ENCODE results near the gene FMNL1. TPM values are rescaled to one million over a fixed set of nuclear protein-coding genes. Genes with fewer than 3 reads are reported as not detected.

Gene FMNL1
- total RNA-seq, 2 donors from 2014 or later: 3.5 to 4.5 TPM

DNA sequence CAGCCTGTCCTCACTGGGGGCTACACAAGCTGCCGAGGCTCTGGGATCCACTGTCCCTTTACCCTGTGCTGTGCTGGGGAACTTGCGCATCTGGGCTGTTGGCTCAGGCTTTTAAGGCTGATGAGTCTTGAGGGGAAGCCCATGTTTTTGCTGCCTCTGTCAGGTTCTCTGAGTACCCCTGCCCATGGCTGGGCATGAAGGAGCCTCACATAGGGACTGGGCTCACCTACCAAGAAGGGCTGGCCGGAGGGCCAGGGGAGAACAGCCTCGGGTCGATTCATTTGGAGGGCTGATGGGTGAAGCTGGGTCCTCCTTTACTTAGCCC, 14.6 kb downstream of the FMNL1 start:
- H3K36me3 ChIP-seq (ENCODE audit: control insufficient read depth, insufficient read depth, low read length): no peaks in the 10 kb centered on the region
- Mint-ChIP-seq H3K4me3 (no peak overlapping the region), H3K4me1 (peaks cover 7% of the 10 kb centered on the region), H3K27me3 (ENCODE audit: insufficient read depth) (peaks cover 78% of the 10 kb centered on the region), H3K36me3 (ENCODE audit: low read depth) (no peaks in the 10 kb centered on the region), H3K9me3 (no peaks in the 10 kb centered on the region), H3K27ac (no peak overlapping the region)
- no peak for DNase-seq
- TF ChIP-seq, protein P1, sequence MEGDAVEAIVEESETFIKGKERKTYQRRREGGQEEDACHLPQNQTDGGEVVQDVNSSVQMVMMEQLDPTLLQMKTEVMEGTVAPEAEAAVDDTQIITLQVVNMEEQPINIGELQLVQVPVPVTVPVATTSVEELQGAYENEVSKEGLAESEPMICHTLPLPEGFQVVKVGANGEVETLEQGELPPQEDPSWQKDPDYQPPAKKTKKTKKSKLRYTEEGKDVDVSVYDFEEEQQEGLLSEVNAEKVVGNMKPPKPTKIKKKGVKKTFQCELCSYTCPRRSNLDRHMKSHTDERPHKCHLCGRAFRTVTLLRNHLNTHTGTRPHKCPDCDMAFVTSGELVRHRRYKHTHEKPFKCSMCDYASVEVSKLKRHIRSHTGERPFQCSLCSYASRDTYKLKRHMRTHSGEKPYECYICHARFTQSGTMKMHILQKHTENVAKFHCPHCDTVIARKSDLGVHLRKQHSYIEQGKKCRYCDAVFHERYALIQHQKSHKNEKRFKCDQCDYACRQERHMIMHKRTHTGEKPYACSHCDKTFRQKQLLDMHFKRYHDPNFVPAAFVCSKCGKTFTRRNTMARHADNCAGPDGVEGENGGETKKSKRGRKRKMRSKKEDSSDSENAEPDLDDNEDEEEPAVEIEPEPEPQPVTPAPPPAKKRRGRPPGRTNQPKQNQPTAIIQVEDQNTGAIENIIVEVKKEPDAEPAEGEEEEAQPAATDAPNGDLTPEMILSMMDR (conservative IDR thresholded peaks at IDR 0.05): no peak
- H3K27ac ChIP-seq (ENCODE audit: low read depth, low read length): no peak overlapping the region
- H3K4me3 ChIP-seq (ENCODE audit: low read length): no peak overlapping the region
- no peaks in the 10 kb centered on the region for H3K9me3 ChIP-seq (ENCODE audit: control insufficient read depth, low read length)
- no peaks in the 10 kb centered on the region for H3K4me1 ChIP-seq (ENCODE audit: control insufficient read depth, insufficient read depth, low read length)
- no peak overlapping the region for H3K9ac ChIP-seq (ENCODE audit: extremely low read depth, low read length, poor library complexity, severe bottlenecking)
- WGBS, 2 experiments (ENCODE audit: insufficient coverage in 1 of 2, insufficient read length in 1 of 2): 80 to 85% methylated on average over 4 to 5 of the region's 5 CpGs
- peaks cover 47% of the 10 kb centered on the region for H3K27me3 ChIP-seq (ENCODE audit: control insufficient read depth, insufficient read depth, low read length, poor library complexity, severe bottlenecking)

DNA sequence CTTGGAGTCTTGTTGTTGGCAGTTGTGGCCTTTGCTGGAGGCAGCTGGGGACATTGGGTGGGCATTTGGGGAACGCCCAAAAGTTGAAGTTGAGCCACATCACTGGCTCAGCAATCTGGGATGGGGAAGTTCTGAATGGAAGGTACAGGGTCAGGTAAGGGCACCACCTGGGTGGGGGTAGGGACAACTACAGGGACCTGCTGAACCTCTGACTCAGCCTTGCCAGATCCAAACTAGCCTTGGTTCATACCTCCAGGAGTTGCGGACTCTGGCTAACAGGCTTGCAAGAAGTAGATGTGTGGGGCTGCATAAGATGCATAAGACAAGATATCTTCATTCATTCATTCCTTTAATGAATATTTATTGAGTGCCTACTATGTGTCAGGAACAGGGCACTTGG, 16.0 kb downstream of the FMNL1 start:
- no peaks in the 10 kb centered on the region for H3K4me1 ChIP-seq (ENCODE audit: control insufficient read depth, insufficient read depth, low read length)
- TF ChIP-seq, protein P1 (conservative IDR thresholded peaks at IDR 0.05): no peak
- H3K9me3 ChIP-seq (ENCODE audit: control insufficient read depth, low read length): no peaks in the 10 kb centered on the region
- Mint-ChIP-seq H3K27me3 (ENCODE audit: insufficient read depth) (peaks cover 76% of the 10 kb centered on the region), H3K4me1 (peaks cover 8% of the 10 kb centered on the region), H3K27ac (no peak overlapping the region), H3K9me3 (no peaks in the 10 kb centered on the region), H3K36me3 (ENCODE audit: low read depth) (no peaks in the 10 kb centered on the region), H3K4me3 (no peak overlapping the region)
- 87% methylated on average over 2 of the region's 2 CpGs; no CpG with 5 or more reads in 1 of the 2 experiments for WGBS, 2 experiments (ENCODE audit: insufficient coverage in 1 of 2, insufficient read length in 1 of 2)
- H3K36me3 ChIP-seq (ENCODE audit: control insufficient read depth, insufficient read depth, low read length): no peaks in the 10 kb centered on the region
- peaks cover 48% of the 10 kb centered on the region for H3K27me3 ChIP-seq (ENCODE audit: control insufficient read depth, insufficient read depth, low read length, poor library complexity, severe bottlenecking)
- no peak overlapping the region for H3K27ac ChIP-seq (ENCODE audit: low read depth, low read length)
- no peak overlapping the region for H3K9ac ChIP-seq (ENCODE audit: extremely low read depth, low read length, poor library complexity, severe bottlenecking)
- H3K4me3 ChIP-seq (ENCODE audit: low read length): no peak overlapping the region
- no peak for DNase-seq

GRCh38 chr17:45238155-45238774, 16.6 kb downstream of the FMNL1 start:
- DNase-seq: no peak
- Histone ChIP-seq H3K9ac (ENCODE audit: extremely low read depth, low read length, poor library complexity, severe bottlenecking) (no peak overlapping the region), H3K9me3 (ENCODE audit: control insufficient read depth, low read length) (no peaks in the 10 kb centered on the region), H3K27ac (ENCODE audit: low read depth, low read length) (no peak overlapping the region), H3K4me1 (ENCODE audit: control insufficient read depth, insufficient read depth, low read length) (no peaks in the 10 kb centered on the region), H3K4me3 (ENCODE audit: low read length) (no peak overlapping the region), H3K27me3 (ENCODE audit: control insufficient read depth, insufficient read depth, low read length, poor library complexity, severe bottlenecking) (peaks cover 48% of the 10 kb centered on the region), H3K36me3 (ENCODE audit: control insufficient read depth, insufficient read depth, low read length) (no peaks in the 10 kb centered on the region)
- Mint-ChIP-seq H3K27ac (no peak overlapping the region), H3K4me1 (peaks cover 8% of the 10 kb centered on the region), H3K4me3 (no peak overlapping the region), H3K36me3 (ENCODE audit: low read depth) (no peaks in the 10 kb centered on the region), H3K9me3 (no peaks in the 10 kb centered on the region), H3K27me3 (ENCODE audit: insufficient read depth) (peaks cover 76% of the 10 kb centered on the region)
- 94 to 100% methylated on average over 3 to 7 of the region's 7 CpGs for WGBS, 2 experiments (ENCODE audit: insufficient coverage in 1 of 2, insufficient read length in 1 of 2)
- TF ChIP-seq, protein P1 (conservative IDR thresholded peaks at IDR 0.05): no peak

Measured in endodermal cell (in vitro differentiated cells).